ENCODE data around the gene USP31.

DNA sequence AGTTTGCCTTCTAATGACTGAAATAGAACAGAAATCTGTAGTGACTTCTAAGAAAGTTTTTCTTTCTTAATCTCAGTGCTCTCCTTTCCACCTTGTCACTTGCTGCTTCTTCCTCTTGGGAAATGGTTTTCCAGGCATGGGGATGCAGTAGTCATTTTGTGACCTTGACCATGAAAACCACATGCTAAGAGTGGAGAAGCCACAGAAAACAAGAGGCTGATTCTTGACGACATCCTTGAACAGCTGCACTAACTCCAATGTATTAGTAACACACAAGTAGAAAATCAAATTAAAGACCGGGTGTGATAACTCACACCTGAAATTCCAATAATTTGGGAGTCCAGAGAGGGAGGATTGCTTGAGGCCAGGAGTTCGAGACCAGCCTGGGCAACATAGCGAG is 15.5 kb upstream of the USP31 start:
- TF ChIP-seq, protein P1, sequence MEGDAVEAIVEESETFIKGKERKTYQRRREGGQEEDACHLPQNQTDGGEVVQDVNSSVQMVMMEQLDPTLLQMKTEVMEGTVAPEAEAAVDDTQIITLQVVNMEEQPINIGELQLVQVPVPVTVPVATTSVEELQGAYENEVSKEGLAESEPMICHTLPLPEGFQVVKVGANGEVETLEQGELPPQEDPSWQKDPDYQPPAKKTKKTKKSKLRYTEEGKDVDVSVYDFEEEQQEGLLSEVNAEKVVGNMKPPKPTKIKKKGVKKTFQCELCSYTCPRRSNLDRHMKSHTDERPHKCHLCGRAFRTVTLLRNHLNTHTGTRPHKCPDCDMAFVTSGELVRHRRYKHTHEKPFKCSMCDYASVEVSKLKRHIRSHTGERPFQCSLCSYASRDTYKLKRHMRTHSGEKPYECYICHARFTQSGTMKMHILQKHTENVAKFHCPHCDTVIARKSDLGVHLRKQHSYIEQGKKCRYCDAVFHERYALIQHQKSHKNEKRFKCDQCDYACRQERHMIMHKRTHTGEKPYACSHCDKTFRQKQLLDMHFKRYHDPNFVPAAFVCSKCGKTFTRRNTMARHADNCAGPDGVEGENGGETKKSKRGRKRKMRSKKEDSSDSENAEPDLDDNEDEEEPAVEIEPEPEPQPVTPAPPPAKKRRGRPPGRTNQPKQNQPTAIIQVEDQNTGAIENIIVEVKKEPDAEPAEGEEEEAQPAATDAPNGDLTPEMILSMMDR (IDR thresholded peaks at IDR 0.05; ENCODE audit: borderline replicate concordance, extremely low read depth, low read length, poor library complexity, severe bottlenecking): no peak
- no peak for TF ChIP-seq EZH2 (IDR thresholded peaks at IDR 0.05; ENCODE audit: borderline replicate concordance, low read depth, low read length, severe bottlenecking)
